ENCODE measurements around the gene EPS8L2. TPM values are rescaled to one million over a fixed set of nuclear protein-coding genes. Genes with fewer than 3 reads are reported as not detected.
A peak's percentile ranks its signal among the peaks of the same experiment; 100 is the strongest.

Gene EPS8L2
- total and polyA plus RNA-seq, 2 of the 13 experiments (the other 11 are each of a cell fraction or from before 2014, with no cell fraction given): 89.3 to 416 TPM

- Histone ChIP-seq H3K4me1 (ENCODE audit: insufficient read depth, low read length) (peaks cover 66% of the 10 kb centered on the region), H3K79me2 (ENCODE audit: insufficient read depth, low read length) (peaks cover 29% of the 10 kb centered on the region), H3K9me3 (ENCODE audit: low read length) (no peaks in the 10 kb centered on the region), H4K20me1 (ENCODE audit: insufficient read depth, low read length) (no peaks in the 10 kb centered on the region), H3K27me3 (ENCODE audit: control insufficient read depth in 1 of 2, insufficient read depth in 2 of 2, low read length in 2 of 2) (no peaks in the 10 kb centered on the region; a peak in 1 of 5 replicates), H2AFZ (ENCODE audit: low read length) (no peak overlapping the region), H3K9ac (ENCODE audit: insufficient read depth, low read depth, low read length) (peak overlapping the region; percentile 46; the same call in 1 of the 2 replicates), H3K36me3 (replicated peaks in 1 of 2; ENCODE audit: control insufficient read depth in 1 of 2, insufficient read depth in 2 of 2, low read length in 2 of 2) (peaks cover 2 to 8% of the 10 kb centered on the region in 2 experiments; a peak in 4 of 5 replicates), H3K4me3 (replicated peaks in 1 of 3; ENCODE audit: insufficient read depth in 1 of 3, low read depth in 2 of 3, low read length in 3 of 3) (no peak overlapping the region), H3K27ac (ENCODE audit: extremely low read length, insufficient read depth, low read length) (peak overlapping the region; percentile 96), H3K4me2 (ENCODE audit: low read depth, low read length) (peak overlapping the region; percentile 82)
- in situ Hi-C loops (cut with HindIII; ENCODE audit: extremely low pct_ligation_motif_present, low pct_unique_long_range_greater_than_20kb) (no loop called here), intact Hi-C loops (cut with micrococcal nuclease; ENCODE audit: unreplicated experiment) (loop anchor here (10.0 kb wide), 1 partner anchor 49 kb away; no protein-coding TSS in a partner anchor)
- ChIA-PET POLR2A (interaction anchor here (1.7 to 7.9 kb wide), 4 partner anchors 7 to 143 kb away, joined by 7 to 203 read pairs (median 108); partner anchors contain the start of genes DEAF1, LMNTD2, RASSF7 and TMEM80), CTCF (ENCODE audit: low intra/inter-chr PET ratio, low total read pairs) (no interaction called here)
- WGBS (ENCODE audit: low lambda C conversion rate): 76% methylated on average over 9 of the region's 9 CpGs
- DNase-seq (ENCODE audit: low spot score) (no peak), FAIRE-seq (no peak), ATAC-seq (no peak)
- TF ChIP-seq RBAK (CRISPR knock-in tag; IDR thresholded peaks at IDR 0.05) (no peak), ZFP82 (CRISPR knock-in tag; IDR thresholded peaks at IDR 0.05; ENCODE audit: borderline replicate concordance) (0 out of 2 replicates have a peak, but pooled peaks have one; percentile 6), HNF4A (CRISPR knock-in tag; IDR thresholded peaks at IDR 0.05) (peak; percentile 35), CCDC6 (CRISPR knock-in tag; IDR thresholded peaks at IDR 0.05) (no peak), SAP130 (CRISPR knock-in tag; IDR thresholded peaks at IDR 0.05; ENCODE audit: low read depth) (peak; percentile 13; the same call in 1 of the 2 replicates), ZNF180 (CRISPR knock-in tag; IDR thresholded peaks at IDR 0.05; ENCODE audit: borderline replicate concordance, low read depth) (no peak), ZFY (CRISPR knock-in tag; IDR thresholded peaks at IDR 0.05) (0 out of 2 replicates have a peak, but pooled peaks have one; percentile 21)
- TSS peak; percentile 37 for BruUV-seq (replicated peaks)
Measured at GRCh38 chr11:703506-703905, 2.5 kb upstream of the EPS8L2 start.

- ATAC-seq: no peak
- POLR2A ChIA-PET: interaction anchor here (0.6 to 7.9 kb wide), 18 partner anchors 7 to 256 kb away, joined by 3 to 203 read pairs (median 6); partner anchors contain the start of genes DEAF1, GATD1, LMNTD2 and PHRF1
- peaks cover 2 to 8% of the 10 kb centered on the region in 2 experiments; a peak in 4 of 5 replicates for H3K36me3 ChIP-seq (replicated peaks in 1 of 2; ENCODE audit: control insufficient read depth in 1 of 2, insufficient read depth in 2 of 2, low read length in 2 of 2)
- peak; percentile 18 for TF ChIP-seq AGO1 (IDR thresholded peaks at IDR 0.05; ENCODE audit: low read depth, low read length, poor library complexity, severe bottlenecking)
- peak; percentile 2 for TF ChIP-seq MED8 (CRISPR knock-in tag; IDR thresholded peaks at IDR 0.05; ENCODE audit: insufficient replicate concordance)
- TF ChIP-seq ZBTB38 (CRISPR knock-in tag; IDR thresholded peaks at IDR 0.05): peak; percentile 56; the same call in 1 of the 2 replicates
- TF ChIP-seq ZFP82 (CRISPR knock-in tag; IDR thresholded peaks at IDR 0.05; ENCODE audit: borderline replicate concordance): peak; percentile 13; the same call in 1 of the 2 replicates
- no peak for TF ChIP-seq MBNL3 (CRISPR knock-in tag; conservative IDR thresholded peaks at IDR 0.05)
- no peak for TF ChIP-seq PBX3 (CRISPR knock-in tag; IDR thresholded peaks at IDR 0.05; ENCODE audit: borderline replicate concordance)
- TF ChIP-seq KDM2A (CRISPR knock-in tag; IDR thresholded peaks at IDR 0.05; ENCODE audit: borderline replicate concordance, low read depth): no peak
- peak; percentile 67 for TF ChIP-seq AGO2 (optimal IDR thresholded peaks at IDR 0.05; ENCODE audit: low read depth, low read length)
- TF ChIP-seq ZFAT (CRISPR knock-in tag; conservative IDR thresholded peaks at IDR 0.05): no peak
- 0 out of 2 replicates have a peak, but pooled peaks have one; percentile 24 for TF ChIP-seq MXD3 (CRISPR knock-in tag; IDR thresholded peaks at IDR 0.05)
Measured at GRCh38 chr11:704228-704674, 1.8 kb upstream of the EPS8L2 start.

More at GRCh38 chr11:704228-704674, 1.8 kb upstream of the EPS8L2 start:
- no peak for DNase-seq (ENCODE audit: low spot score)
- in situ Hi-C loops (cut with HindIII; ENCODE audit: extremely low pct_ligation_motif_present, low pct_unique_long_range_greater_than_20kb): no loop called here
- no peaks in the 10 kb centered on the region; a peak in 1 of 5 replicates for H3K27me3 ChIP-seq (ENCODE audit: control insufficient read depth in 1 of 2, insufficient read depth in 2 of 2, low read length in 2 of 2)
- H3K9me3 ChIP-seq (ENCODE audit: low read length): no peaks in the 10 kb centered on the region
- H3K27ac ChIP-seq (ENCODE audit: extremely low read length, insufficient read depth, low read length): peak overlapping the region; percentile 96
- 71% methylated on average over 7 of the region's 18 CpGs for WGBS (ENCODE audit: low lambda C conversion rate)
- intact Hi-C loops (cut with micrococcal nuclease; ENCODE audit: unreplicated experiment): loop anchor here (2.0 to 10.0 kb wide), 2 partner anchors 49 to 73 kb away; partner anchors contain the start of gene GATD1
- H3K4me2 ChIP-seq (ENCODE audit: low read depth, low read length): peak overlapping the region; percentile 82
- H4K20me1 ChIP-seq (ENCODE audit: insufficient read depth, low read length): no peaks in the 10 kb centered on the region
- FAIRE-seq: no peak
- peak overlapping the region; percentile 11 to 96 (median 94); a peak in 5 of 6 replicates for H3K4me3 ChIP-seq (replicated peaks in 1 of 3; ENCODE audit: insufficient read depth in 1 of 3, low read depth in 2 of 3, low read length in 3 of 3)
- CTCF ChIA-PET (ENCODE audit: low intra/inter-chr PET ratio, low total read pairs): no interaction called here
- no TSS peak for BruUV-seq (replicated peaks)
- H3K79me2 ChIP-seq (ENCODE audit: insufficient read depth, low read length): peaks cover 31% of the 10 kb centered on the region
- H2AFZ ChIP-seq (ENCODE audit: low read length): no peak overlapping the region
- peak overlapping the region; percentile 46 for H3K9ac ChIP-seq (ENCODE audit: insufficient read depth, low read depth, low read length)
- H3K4me1 ChIP-seq (ENCODE audit: insufficient read depth, low read length): peaks cover 65% of the 10 kb centered on the region

Measured in HepG2 (cell line).